VCaP (cell line): ENCODE results near the gene CRIP2.

ENCODE experiments used
- H3K27ac ChIP-seq: fragments of 450-650 bp; 2 replicates; pipeline ENCODE4 v1.5.1; 2017
- CTCF ChIP-seq: fragments of 450-650 bp; conservative IDR thresholded peaks from 2 replicates; pipeline ENCODE4 v1.5.1; 2017; ENCODE audit warnings: mild to moderate bottlenecking, moderate library complexity

The CRIP2 gene

GRCh38 chr14:105430565-105430964 lies 44.1 kb upstream of the CRIP2 start:
- no peak overlapping the region for H3K27ac ChIP-seq
- TF ChIP-seq CTCF = no peak

DNA sequence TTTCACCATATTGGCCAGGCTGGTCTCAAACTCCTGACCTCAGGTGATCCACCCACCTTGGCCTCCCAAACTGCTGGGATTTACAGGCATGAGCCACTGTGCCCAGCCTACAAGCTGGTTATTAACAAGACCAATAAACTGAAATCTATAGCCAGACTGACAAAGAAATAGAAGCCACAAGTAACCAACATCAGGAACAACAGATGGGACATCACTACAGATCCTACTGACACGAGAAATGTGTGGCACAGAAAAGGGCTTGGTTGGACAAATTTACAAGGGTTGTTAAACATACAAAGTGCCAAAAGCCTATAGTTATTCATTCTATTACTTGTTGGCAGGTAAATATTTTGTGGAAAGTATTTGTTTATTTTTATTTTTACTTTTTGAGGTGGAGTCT lies 43.4 kb upstream of the CRIP2 start:
- TF ChIP-seq CTCF = no peak
- no peak overlapping the region for H3K27ac ChIP-seq

- H3K27ac ChIP-seq = no peak overlapping the region
- no peak for TF ChIP-seq CTCF
These were observed 42.0 kb upstream of the CRIP2 start for GRCh38 chr14:105432657-105433056.

- TF ChIP-seq CTCF = no peak
- no peak overlapping the region for H3K27ac ChIP-seq
These were observed 41.4 kb upstream of the CRIP2 start for GRCh38 chr14:105433161-105433605.

GRCh38 chr14:105436402-105436801 lies 38.2 kb upstream of the CRIP2 start:
- no peak for TF ChIP-seq CTCF
- H3K27ac ChIP-seq = no peak overlapping the region

DNA sequence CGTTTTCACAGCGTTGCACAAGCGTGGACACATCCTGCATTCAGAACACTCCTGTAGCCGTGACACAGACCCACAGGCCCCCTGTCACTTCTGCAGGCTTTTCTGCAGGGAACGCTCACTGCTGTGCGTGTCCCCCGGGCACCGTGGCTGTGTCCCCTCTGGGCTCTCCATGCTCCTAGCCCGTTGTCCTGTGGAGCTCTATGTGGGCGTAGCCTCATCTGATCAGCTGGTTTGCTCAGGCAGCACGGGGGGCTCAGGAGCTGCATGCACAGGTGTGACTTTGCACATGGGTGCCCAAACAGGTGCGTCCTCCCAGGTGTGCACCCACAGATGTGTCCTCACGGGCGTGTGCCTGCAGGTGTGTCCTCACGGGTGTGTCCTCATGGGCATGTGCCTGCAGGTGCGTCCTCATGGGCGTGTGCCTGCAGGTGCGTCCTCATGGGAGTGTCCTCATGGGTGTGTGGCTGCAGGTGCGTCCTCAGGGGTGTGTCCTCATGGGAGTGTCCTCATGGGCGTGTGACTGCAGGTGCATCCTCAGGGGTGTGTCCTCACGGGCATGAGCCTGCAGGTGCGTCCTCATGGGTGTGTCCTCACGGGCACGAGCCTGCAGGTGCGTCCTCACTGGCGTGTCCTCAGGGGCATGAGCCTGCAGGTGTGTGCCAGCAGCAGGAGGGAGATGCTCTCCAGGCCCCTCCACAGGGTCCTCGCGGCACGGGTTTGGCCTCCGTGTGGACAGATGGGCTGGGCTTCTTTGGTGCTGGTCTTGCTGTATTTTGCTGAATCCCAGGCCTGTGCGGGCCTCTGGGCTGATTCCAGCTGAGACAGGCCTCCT lies 37.5 kb upstream of the CRIP2 start:
- no peak overlapping the region for H3K27ac ChIP-seq

More for the DNA sequence above, 37.5 kb upstream of the CRIP2 start:
- TF ChIP-seq CTCF = no peak
